Fibroblast of pulmonary artery (primary cell): ENCODE data around the gene LENG1.

Source experiments
- DNase-seq: peaks from one replicate; pipeline ENCODE4 v3.0.0-alpha.2; 2010; ENCODE audit warnings: low read depth
- H3K4me3 ChIP-seq: replicated peaks from 2 replicates; pipeline ENCODE4 v1.5.1; 2011; ENCODE audit warnings: low read depth, mild to moderate bottlenecking, control low read depth, low read length, moderate library complexity
- CTCF ChIP-seq: IDR thresholded peaks from 2 replicates; pipeline ENCODE4 v1.5.1; 2011; ENCODE audit warnings: mild to moderate bottlenecking, control low read depth, low read length, inconsistent platforms; ENCODE audit errors: missing control alignments

The LENG1 gene

GRCh38 chr19:54160854-54161253 is 1.3 kb upstream of the LENG1 start:
- peak overlapping the region; percentile 76 for H3K4me3 ChIP-seq
- no peak for DNase-seq
- no peak for TF ChIP-seq CTCF

- peak; percentile 49 for DNase-seq
Observed at GRCh38 chr19:54160182-54160811, 776 bp upstream of the LENG1 start.

GRCh38 chr19:54158812-54159351 is 639 bp downstream of the LENG1 start:
- TF ChIP-seq CTCF, result no peak
- no peak for DNase-seq

More at GRCh38 chr19:54160182-54160811, 776 bp upstream of the LENG1 start:
- H3K4me3 ChIP-seq, result peak overlapping the region; percentile 76
- no peak for TF ChIP-seq CTCF

GRCh38 chr19:54156953-54157352 is 2.6 kb downstream of the LENG1 start:
- no peak for TF ChIP-seq CTCF
- H3K4me3 ChIP-seq, result no peak overlapping the region
- no peak for DNase-seq

More at GRCh38 chr19:54158812-54159351, 639 bp downstream of the LENG1 start:
- peak overlapping the region; percentile 85 for H3K4me3 ChIP-seq

GRCh38 chr19:54156490-54156889 is 3.0 kb downstream of the LENG1 start:
- DNase-seq, result no peak
- no peak overlapping the region for H3K4me3 ChIP-seq
- TF ChIP-seq CTCF, result no peak

- H3K4me3 ChIP-seq, result no peak overlapping the region
- DNase-seq, result no peak
- no peak for TF ChIP-seq CTCF
Observed at GRCh38 chr19:54155694-54156093, 3.8 kb downstream of the LENG1 start.
